DND-41 (cell line): ENCODE measurements around the gene NIPAL3.

ENCODE experiments used
- EZH2 ChIP-seq: IDR thresholded peaks from 3 replicates; pipeline ENCODE4 v1.6.1; 2012; ENCODE audit warnings: borderline replicate concordance, low read depth, mild to moderate bottlenecking, moderate library complexity, low read length, inconsistent platforms; ENCODE audit not compliant: severe bottlenecking
- TF ChIP-seq, protein P1 (sequence below): IDR thresholded peaks from 2 replicates; pipeline ENCODE4 v1.5.1; 2012; ENCODE audit warnings: borderline replicate concordance, low read length, moderate library complexity, mild to moderate bottlenecking; ENCODE audit not compliant: poor library complexity, severe bottlenecking; ENCODE audit errors: extremely low read depth

DNA sequence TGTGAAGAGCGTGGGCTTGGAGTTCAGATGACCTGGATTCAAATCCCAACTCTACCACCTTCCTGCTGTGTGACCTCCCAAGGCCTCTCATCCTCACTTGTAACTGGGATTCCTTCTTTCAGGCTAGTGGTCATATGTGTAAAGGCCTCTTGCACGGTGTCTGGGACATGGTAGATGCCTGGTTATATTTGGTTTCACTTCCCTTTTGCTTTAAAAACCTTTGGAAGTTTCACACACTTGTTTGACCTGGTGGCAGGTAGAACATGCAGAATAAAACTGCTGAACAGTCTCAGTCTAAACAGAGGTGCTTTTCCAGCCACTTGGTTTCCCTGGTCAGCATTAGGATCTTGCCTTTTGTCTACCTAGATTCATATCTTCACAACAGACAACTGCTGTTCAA, 50.0 kb downstream of the NIPAL3 start:
- TF ChIP-seq, protein P1, sequence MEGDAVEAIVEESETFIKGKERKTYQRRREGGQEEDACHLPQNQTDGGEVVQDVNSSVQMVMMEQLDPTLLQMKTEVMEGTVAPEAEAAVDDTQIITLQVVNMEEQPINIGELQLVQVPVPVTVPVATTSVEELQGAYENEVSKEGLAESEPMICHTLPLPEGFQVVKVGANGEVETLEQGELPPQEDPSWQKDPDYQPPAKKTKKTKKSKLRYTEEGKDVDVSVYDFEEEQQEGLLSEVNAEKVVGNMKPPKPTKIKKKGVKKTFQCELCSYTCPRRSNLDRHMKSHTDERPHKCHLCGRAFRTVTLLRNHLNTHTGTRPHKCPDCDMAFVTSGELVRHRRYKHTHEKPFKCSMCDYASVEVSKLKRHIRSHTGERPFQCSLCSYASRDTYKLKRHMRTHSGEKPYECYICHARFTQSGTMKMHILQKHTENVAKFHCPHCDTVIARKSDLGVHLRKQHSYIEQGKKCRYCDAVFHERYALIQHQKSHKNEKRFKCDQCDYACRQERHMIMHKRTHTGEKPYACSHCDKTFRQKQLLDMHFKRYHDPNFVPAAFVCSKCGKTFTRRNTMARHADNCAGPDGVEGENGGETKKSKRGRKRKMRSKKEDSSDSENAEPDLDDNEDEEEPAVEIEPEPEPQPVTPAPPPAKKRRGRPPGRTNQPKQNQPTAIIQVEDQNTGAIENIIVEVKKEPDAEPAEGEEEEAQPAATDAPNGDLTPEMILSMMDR: no peak
- TF ChIP-seq EZH2: no peak
